Posterior cingulate gyrus (tissue), 11 donors: ENCODE results near the gene AFAP1.

Experiments
- DNase-seq, 10 donors: peaks; one replicate each; pipeline versions ENCODE4 v3.0.0 to v3.0.0-alpha.2; 2020 to 2021; ENCODE audit warnings: mixed read lengths in 3 of 10
- intact Hi-C: fragments of 100-400 bp; cut with DNase I; formaldehyde crosslinking; loops from one replicate; pipeline ENCODE4 v1.15.1; 2023

AFAP1 gene

DNA sequence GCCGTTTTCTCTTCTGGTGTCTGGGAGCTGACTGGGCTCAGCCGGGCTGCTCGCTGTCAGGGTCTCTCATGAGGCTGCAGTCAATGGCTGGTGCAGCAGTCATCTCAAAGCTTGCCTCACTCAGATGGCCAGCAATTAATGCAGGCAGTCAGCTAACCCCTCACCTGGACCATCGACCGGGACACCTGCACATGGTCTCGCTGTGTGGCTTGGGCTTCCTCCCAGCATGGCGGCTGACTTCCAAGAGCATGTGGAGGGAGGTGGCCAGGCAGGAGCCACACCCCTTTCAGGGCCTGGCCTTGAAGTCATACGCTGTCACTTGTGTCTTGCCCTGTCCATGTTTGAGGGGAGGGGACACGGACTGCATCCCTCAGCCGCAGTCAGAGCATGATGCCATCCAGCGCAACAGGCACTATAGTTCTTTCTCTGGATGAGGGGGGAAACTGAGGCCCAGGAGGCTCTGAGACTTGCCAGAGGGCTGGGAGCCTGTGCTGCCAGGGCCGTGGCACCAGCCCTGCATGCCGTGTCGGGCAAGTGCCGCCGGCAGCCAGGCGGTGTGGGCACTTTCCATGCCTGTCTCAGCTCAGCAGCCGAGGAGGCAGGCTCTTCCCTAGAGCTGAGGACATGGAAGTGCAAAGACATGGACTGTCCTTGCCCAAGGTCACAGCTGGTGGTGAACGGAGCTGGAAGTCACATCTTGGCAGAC, 201.8 kb downstream of the AFAP1 start:
- DNase-seq = peak in 4 of 10 donors; percentile 9 to 51 (median 36)
- intact Hi-C loops = no loop called here

DNA sequence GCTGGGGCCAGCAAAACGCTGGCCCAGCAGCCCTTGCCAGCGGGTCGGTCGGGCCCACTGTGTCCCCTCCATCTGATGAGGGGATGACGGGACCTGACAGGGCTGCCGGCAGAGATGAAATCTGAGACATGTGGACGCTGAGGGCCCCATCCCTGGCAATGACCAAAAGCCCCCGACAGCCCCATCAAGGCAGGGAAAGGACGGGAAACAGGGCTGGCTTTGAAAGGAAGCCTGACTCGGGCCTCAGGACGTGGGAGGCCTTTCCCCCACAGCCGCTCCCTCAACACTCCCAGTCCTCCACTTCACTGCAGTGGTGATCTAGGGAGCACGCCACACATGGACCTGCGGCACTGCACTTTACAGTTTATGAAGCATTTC, 202.4 kb downstream of the AFAP1 start:
- peak in 2 of 10 donors; percentile 17 to 22 for DNase-seq
- intact Hi-C loops = no loop called here

DNA sequence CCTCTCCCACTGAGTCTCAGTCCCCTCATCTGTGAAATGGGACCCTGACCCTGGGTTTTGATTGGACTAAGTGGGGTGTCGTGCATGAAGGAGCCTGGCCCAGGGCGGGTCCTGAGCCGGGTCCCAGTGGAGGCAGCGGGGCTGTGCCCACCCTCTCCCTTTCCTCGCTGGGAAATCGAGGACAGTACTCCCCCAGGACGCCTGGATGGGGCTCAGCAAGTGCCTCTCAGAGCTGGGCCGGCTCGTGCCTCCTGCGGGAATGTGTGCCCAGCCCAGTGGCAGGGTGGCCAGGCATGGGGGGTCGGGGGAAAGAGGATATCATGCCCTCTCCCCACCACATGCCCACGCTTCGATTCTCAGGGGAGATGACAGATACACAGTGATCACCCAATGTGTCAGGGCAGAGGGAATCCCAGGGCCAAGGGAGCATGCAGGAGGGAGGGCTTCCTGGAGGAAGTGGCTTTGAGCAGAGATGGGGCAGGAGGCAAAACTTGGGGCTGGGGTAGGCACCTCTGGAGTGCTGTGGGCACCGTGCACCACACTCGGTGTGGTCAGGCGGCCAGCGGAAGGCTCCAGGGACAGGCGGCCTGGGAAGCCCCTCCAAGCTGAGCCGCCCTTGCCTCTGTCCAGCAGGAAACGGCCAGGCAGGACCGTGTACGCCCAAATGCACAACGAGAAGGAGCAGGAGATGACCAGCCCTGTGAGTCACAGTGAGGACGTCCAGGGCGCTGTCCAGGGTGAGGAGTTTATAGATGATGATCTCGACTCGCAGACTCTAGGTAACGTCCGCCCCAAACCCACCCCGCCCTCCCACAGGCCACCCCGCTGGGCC, 203.0 kb downstream of the AFAP1 start:
- peak in 4 of 10 donors; percentile 23 to 79 (median 58) for DNase-seq
- intact Hi-C loops = no loop called here

DNA sequence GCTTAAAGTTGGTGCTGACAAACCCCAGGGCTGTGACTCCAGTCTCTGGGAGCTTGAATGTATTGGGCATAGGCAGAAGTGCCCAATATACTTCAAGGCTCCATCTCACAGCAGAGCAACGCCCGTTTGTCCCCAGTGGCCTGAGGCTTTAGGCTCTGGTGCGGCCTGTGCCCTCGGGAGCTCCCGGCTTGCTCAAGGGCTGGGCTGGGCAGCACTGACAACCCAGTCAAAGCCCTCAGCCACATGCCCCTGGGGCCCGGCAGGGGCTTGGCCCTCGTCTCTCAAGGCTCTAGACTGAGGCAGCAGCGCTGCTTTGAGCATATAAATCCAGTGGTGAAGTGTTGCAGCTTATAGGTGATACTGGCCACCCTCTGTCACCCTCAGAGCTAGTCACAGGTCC, 203.7 kb downstream of the AFAP1 start:
- intact Hi-C loops = no loop called here
- peak in 4 of 10 donors; percentile 10 to 81 (median 42) for DNase-seq

- peak in 1 of 10 donors; percentile 31 for DNase-seq
- intact Hi-C loops = no loop called here
These were observed 204.3 kb downstream of the AFAP1 start for GRCh38 chr4:7735395-7735794.

GRCh38 chr4:7734651-7735260, 204.9 kb downstream of the AFAP1 start:
- intact Hi-C loops = no loop called here
- DNase-seq = peak in 4 of 10 donors; percentile 12 to 77 (median 50)

GRCh38 chr4:7733801-7734650, 205.6 kb downstream of the AFAP1 start:
- peak in 4 of 10 donors; percentile 21 to 76 (median 62) for DNase-seq
- intact Hi-C loops = no loop called here

- peak in 3 of 10 donors; percentile 25 to 73 (median 37) for DNase-seq
- intact Hi-C loops = no loop called here
These were observed 206.5 kb downstream of the AFAP1 start for GRCh38 chr4:7733201-7733600.

GRCh38 chr4:7732263-7732662, 207.4 kb downstream of the AFAP1 start:
- DNase-seq = peak in 1 of 10 donors; percentile 69
- intact Hi-C loops = no loop called here

GRCh38 chr4:7731437-7731836, 208.2 kb downstream of the AFAP1 start:
- intact Hi-C loops = no loop called here
- DNase-seq = no peak

DNA sequence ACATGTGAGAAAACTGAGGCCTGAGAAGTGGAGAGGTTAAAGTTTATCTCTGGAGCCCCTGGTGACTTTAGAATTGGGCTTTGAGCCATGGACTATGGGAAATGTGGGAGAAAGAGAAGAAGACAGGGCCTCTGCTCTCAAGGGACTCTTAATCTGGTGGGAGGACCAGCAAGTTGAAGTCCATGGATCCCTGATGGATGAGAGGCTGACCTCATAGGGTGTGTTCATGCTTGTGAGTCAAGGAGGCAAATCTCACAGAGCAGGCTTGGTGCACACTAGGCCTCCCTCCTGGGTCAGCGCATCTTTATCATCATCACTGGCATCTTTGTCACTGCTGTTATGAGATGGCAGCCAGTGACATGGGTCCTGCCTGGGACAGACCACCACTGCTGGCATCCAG, 211.9 kb downstream of the AFAP1 start:
- intact Hi-C loops = no loop called here
- DNase-seq = no peak

- peak in 1 of 10 donors; percentile 18 for DNase-seq
- intact Hi-C loops = no loop called here
These were observed 212.8 kb downstream of the AFAP1 start for GRCh38 chr4:7726665-7727413.

DNA sequence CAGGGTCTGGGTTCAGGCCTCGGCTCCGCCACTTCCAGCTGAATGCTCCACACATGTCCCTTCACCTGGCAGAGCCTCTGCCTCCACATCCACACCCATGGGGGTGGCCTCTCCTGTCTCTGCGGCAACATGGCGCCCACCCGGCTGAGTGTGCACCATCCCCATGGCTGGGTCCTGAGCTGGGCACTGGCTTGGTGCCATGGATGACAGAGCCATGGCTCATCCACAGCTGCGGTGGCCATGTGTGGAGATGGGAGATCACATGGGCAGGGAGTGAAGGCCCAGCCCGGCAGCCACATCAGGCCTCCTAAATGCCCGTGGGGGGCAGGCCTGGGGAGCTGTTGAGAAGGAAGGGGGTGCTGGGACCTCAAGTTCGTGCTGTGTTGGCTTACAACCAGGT, 213.7 kb downstream of the AFAP1 start:
- peak in 5 of 10 donors; percentile 36 to 94 (median 53) for DNase-seq

DNA sequence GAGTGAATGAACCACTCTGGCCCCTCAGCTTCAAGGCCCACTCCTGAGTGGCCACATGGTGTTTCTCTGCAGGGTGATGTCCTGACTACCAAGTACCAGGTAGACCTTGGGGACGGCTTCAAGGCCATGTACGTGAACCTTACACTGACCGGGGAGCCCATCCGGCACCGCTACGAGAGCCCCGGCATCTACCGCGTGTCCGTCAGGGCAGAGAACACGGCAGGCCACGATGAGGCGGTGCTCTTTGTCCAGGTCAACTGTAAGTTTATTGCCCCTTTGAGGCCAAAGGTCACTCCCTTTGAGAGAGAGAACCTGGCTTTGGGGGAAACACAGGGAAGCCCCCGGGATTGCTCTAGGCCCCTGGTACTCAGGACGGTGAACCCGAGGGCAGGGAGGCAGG, 216.0 kb downstream of the AFAP1 start:
- no peak for DNase-seq
- intact Hi-C loops = no loop called here

More for the DNA sequence above, 213.7 kb downstream of the AFAP1 start:
- intact Hi-C loops = no loop called here

DNA sequence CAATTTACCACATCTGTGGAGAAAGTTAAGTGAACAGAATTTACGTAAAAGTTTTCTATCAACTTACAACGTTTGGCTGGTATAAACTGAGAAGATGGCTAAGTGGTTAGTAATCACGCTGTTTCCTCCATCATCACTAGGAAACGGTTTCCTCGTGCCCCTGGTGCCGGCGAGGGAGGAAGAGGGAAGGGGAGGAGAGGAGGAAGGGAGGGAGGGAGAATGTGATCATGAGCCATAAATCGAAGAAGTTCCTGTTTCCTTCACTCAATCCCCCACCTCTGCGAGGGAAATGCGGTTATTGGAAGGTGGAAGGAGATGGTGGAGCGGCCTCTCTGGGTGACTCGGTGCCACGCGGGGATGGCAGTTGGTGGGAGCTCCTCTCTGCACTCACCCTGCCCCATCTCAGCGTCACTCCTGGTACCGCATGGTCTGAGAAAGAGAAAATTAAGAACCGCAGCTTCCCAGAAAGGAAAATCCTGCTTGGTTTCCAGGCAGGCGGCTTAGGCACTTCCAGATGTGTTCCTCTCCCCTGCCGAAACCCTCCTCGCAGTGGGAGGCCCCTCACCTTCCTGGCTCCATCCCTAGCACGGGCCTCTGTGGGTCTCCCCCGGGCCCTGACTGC, 216.8 kb downstream of the AFAP1 start:
- intact Hi-C loops = no loop called here
- no peak for DNase-seq

- intact Hi-C loops = no loop called here
These were observed 217.6 kb downstream of the AFAP1 start for GRCh38 chr4:7721984-7722551.

GRCh38 chr4:7719354-7720174, 220.1 kb downstream of the AFAP1 start:
- peak; percentile 46 to 96 (median 81) for DNase-seq
- intact Hi-C loops = loop anchor here (1.0 kb wide), 2 partner anchors 257 to 527 kb away; partner anchors contain the start of gene SORCS2

More at GRCh38 chr4:7721984-7722551, 217.6 kb downstream of the AFAP1 start:
- DNase-seq = no peak
